Fibroblast of upper back skin (primary cell): ENCODE results near the gene CD22.

Experiments used
- DNase-seq: peaks from one replicate; pipeline ENCODE4 v3.0.0-alpha.2; 2013

CD22 gene

GRCh38 chr19:35315883-35316282 lies 13.1 kb upstream of the CD22 start:
- DNase-seq, result no peak

- DNase-seq, result no peak
Measured at GRCh38 chr19:35316560-35316959, 12.4 kb upstream of the CD22 start.

DNA sequence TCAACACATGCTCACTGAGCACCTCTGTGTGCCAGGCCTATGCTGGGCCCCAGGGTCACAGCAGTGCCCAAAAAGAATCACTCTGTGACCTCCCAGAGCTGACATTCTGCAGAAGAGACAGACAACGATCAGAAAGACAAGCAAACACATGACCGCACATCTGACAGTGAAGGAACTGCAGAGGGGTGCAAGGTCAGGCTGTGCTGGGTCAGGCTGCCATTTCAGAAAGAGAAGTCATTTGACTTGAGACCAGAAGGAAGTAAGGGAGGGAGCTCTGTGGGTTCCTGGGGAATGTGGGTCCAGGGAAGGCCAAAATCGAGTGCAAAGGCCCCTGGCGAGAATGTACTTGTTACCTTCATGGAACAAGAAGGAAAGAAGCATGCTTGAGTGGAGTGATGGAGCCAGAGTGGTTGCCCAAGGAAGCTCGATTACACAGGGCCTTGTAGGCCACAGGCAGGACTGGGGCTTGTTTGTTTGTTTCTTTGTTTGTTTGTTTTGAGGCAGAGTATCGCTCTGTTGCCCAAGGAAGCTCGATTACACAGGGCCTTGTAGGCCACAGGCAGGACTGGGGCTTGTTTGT lies 11.4 kb upstream of the CD22 start:
- no peak for DNase-seq

DNA sequence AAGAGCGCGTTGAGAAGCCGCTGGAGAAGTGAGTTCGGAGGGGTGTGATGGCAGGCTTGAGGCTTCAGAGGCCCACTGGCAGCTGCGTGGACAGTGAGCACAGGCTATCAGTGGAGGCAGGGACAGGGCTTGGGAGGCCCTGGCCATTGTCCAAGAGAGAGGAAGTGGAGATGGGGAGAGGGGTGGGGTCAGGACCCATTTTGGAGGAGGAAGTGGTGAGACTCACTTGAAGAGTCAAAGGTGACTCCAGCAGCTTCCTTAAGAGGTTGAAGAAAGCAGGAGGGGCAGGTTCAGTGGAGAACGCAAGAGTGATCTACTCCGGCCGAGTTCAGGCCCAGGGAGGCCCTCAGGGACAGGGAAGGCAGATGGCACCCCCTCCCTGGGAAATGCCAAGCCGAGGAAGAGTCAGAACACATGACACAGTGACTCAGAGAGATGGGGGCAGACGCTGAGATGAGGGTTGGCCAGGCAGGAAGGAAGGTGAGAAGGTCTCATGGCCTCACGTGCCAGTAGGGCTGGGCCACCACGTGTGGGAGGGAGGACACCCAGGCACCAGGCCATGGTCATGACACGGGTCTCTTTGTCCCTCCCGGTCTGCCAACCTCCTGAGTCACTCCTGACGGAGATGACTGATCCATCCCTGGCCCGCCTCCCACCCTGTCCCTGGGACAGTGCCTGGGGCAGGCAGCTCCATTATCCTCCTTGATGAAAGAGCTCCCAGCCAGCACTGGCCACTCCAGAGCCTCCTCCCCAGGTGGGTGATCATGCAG lies 10.1 kb upstream of the CD22 start:
- no peak for DNase-seq

- no peak for DNase-seq
Measured at GRCh38 chr19:35320065-35320713, 8.8 kb upstream of the CD22 start.

DNA sequence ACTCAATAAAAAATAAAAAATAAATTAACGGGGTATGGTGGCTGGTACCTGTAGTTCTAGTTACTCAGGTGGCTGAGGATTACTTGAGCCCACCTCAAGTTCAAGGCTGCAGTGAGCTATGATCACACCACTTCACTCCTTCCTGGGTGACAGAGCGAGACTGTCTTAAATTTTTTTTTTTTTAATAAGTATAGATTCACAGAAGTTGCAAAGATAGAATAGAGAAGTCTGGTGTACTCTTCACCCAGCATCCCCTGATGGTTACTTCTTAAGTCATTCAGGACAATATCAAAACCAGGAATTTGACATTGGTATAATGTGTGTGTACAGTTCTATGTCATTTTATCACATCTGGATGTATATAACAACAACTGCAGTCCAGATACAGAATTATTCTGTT lies 7.7 kb upstream of the CD22 start:
- DNase-seq, result no peak

DNA sequence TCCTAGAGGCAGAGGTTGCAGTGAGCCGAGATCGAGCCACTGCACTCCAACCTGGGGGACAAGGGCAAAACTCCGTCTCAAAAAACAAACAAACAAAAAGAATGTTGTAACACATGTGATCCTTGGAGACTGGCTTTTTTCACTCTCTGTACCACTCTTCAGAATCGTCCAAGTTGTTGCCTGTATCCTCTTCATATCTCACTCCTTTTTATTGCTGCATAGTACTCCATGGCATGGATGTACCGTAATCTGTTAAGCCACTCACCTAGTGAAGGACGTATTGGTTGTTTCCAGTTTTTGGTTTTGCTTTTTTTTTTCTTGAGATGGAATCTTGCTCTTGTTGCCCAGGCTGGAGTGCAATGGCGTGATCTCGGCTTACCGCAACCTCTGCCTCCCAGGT lies 7.0 kb upstream of the CD22 start:
- DNase-seq, result no peak

- no peak for DNase-seq
Measured at GRCh38 chr19:35327642-35328041, 1.3 kb upstream of the CD22 start.

DNA sequence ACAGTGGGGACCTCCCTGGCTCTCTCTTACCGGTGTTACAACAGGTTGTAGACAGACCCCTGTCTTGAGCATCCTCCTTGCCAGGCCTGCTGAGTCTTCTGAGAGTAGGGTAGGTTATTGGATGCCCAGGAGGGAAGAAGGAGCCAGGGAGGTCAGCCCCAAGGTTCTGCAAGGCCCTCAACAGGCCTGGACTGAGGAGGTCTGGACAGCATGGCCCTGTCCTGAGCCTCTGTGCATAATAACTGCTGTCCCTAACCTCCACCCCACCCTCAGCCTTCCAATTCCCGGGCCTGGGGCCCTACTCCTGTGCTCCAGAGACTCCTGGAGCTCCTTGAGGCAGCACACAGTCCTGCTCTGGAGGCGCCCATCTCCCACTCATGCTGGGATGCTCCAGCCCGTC lies 336 bp downstream of the CD22 start:
- no peak for DNase-seq

DNA sequence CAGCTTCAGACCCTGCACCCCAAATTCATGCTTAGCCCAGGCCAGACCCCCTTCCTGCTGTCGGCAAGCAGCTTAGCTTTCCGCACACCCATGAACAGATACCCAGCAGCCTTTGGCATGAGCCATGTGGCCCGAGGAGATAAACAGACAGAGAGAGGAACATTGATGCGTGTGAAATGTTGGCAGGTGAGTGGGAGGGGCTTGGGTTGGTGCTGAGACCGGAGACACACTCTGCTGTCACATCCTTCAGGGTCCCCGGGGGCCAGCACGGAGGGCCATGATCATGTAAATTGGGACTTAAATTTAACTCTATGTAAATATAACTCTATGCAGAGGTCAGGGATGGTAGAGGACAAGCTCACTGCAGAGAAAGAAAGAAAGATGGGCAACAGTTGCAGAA lies 1.5 kb downstream of the CD22 start:
- DNase-seq, result no peak

GRCh38 chr19:35331551-35332214 lies 2.7 kb downstream of the CD22 start:
- no peak for DNase-seq

DNA sequence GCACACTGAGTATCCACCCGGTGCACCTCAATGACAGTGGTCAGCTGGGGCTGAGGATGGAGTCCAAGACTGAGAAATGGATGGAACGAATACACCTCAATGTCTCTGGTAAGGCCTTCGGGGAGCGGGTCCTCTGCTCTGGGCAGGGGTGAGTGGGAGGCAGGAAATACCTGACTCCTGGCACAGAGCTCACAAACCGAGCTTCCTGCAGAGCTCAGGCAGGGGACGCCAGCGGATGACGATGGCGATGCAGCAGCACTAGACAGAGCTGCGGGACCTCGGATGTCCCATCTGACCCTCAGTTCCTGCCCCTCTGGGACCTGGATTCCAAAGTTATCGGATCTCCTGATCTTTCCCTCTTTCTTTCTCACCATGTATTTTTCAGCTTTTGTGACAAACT lies 3.8 kb downstream of the CD22 start:
- DNase-seq, result no peak

- no peak for DNase-seq
Measured at GRCh38 chr19:35334144-35334753, 5.3 kb downstream of the CD22 start.

DNA sequence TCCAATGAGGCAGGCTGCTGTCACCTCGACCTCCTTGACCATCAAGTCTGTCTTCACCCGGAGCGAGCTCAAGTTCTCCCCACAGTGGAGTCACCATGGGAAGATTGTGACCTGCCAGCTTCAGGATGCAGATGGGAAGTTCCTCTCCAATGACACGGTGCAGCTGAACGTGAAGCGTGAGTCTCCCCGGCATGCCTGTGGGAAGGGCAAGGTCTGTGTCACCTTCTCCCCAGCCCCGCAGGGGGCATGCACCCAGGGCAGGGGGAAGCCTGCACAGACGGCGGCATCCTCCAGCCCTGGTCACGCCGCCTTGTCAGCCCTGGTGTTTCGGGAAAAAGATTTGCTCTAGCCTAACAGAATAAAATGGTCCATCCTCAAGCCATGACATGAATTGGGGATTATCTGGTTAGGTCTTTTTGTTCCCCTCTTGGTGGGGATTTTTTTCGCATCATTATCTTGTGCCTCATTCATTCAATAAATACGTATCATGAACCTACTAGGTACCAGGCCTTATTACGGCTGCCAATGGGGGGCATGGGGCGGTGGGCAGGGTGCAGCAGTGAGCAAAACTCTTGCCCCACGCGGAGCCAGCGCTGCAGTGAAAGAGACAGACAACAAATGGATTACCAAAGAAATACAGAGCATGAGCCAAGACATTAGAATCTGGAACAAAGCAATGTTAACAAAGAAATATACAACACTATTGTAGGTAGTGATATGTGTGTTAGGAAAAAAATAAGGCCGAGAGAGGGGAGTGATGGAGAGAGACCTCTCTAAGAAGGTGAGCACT lies 7.4 kb downstream of the CD22 start:
- no peak for DNase-seq

GRCh38 chr19:35337097-35337983 lies 8.4 kb downstream of the CD22 start:
- no peak for DNase-seq

DNA sequence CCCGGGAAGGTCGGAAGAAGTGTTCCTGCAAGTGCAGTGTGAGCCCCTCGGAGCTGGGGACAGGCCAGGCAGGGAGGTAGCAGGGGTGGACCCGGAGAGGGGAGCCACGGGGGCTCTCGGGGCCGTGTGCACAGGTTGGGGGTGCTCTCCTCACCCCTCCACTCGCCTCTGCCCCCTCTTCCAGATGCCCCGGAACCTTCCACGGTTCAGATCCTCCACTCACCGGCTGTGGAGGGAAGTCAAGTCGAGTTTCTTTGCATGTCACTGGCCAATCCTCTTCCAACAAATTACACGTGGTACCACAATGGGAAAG lies 9.0 kb downstream of the CD22 start:
- no peak for DNase-seq

DNA sequence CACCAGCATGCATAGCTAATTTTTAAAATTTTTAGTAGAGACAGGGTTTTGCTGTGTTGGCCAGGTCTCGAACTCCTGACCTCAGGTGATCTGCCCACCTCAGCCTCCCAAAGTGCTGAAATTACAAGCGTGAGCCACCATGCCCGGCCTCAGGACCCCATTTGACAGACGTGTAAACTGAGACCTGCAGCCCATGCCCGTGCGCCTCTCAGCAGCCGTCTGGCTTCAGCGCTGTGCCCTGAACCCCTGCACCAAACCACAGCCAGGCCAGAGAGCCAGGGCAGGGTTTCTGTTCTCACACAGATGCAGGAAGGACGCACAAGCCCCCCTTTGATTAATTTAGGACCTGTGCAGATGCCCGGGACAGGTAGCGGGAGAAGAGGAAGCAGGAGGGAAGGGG lies 11.4 kb downstream of the CD22 start:
- no peak for DNase-seq

DNA sequence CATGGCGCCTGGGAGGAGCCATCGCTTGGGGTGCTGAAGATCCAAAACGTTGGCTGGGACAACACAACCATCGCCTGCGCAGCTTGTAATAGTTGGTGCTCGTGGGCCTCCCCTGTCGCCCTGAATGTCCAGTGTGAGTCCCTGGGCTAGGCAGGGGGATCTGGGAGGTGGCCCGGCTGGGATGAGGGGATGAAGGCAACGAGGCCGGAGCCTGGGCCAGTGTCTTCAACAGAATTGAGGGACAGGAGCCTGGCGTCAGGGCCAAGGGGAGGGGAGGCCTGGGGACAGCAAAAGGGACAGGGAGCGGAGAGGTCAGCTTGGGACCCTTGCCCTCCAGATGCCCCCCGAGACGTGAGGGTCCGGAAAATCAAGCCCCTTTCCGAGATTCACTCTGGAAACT lies 12.0 kb downstream of the CD22 start:
- no peak for DNase-seq

GRCh38 chr19:35341565-35342225 lies 12.7 kb downstream of the CD22 start:
- no peak for DNase-seq

GRCh38 chr19:35342430-35342829 lies 13.4 kb downstream of the CD22 start:
- DNase-seq, result no peak

- no peak for DNase-seq
Measured at GRCh38 chr19:35344511-35345031, 15.6 kb downstream of the CD22 start.
